GM21526 (cell line): Measurements from ENCODE around the gene GOLM1.
"Not testable (repeated sequence)": the region's sequence is repeated elsewhere in the genome, so short reads cannot be mapped to it uniquely, and the experiment has no call there.

Experiments used
- ATAC-seq: cut with Tn5 transposase; IDR thresholded peaks from one replicate; pipeline ENCODE4 v1.9.1; 2021; ENCODE audit warnings: moderate library complexity; ENCODE audit not compliant: unreplicated experiment, low FRiP score

The GOLM1 gene, protein sequence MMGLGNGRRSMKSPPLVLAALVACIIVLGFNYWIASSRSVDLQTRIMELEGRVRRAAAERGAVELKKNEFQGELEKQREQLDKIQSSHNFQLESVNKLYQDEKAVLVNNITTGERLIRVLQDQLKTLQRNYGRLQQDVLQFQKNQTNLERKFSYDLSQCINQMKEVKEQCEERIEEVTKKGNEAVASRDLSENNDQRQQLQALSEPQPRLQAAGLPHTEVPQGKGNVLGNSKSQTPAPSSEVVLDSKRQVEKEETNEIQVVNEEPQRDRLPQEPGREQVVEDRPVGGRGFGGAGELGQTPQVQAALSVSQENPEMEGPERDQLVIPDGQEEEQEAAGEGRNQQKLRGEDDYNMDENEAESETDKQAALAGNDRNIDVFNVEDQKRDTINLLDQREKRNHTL

DNA sequence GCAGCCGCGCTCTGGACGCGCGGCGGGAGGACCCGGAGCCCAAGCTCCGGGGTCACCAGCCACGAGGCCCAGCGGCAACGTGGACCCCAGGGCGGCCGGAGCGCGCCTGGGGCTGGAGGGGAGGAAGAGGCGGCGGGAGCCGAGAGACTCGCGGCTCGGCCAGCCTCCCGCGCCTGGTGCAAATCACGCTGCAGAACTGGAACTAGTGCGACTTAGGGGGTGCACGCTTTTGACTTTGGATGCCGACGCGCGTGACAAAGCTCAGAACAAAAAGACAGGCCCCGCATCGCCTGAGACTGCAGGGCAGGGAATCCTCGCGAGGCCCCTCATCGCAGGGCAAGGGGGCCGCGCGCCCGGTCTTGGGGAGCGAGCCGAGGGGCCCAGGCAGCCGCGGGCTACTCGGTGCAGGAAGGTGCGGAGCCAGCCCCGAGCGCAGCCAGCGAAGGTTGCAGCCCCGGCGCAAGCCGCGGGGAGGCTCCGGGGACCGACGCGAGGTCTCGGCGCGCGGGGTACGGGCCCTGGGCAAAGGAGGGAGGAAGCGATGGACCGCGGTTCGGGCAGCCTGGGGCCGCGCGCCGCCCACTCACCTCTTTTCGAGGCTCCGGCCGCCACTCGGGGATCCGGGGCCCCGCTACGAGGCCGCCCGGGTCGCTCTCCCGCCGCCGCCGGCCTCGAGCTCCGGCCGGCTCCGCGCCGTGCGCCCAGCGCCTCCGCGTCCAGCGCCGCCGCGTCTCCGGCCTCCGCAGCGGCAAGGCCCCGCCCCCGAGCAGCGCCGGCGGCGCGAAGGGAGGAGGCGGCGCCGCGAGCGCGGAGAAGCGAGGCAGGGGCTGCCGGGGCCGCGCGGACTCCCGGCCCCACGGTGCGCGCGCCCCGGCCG, at the start of gene GOLM1:
Gene GOLM1 (minus strand): TSS at position 735 of the 877 bp plus-strand sequence. CDS start 20,238 bp downstream, outside the sequence.
- ATAC-seq = peak; percentile 77

DNA sequence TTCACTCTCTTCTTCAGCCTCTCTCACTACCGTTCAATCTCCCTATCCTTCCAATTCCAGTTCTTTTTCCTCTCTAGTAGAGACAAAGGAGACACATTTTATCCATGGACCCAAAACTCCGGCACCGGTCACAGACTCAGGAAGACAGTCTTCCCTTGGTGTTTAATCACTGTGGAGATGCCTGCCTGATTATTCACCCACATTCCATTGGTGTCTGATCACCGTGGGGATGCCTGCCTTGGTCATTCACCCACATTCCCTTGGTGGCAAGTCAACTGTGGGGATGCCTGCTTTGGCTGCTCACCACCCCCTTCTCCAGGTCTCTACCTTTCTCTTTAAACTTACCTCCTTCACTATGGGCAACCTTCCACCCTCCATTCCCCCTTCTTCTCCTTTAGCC, 47.3 kb upstream of the GOLM1 start:
- not testable (repeated sequence) for ATAC-seq

DNA sequence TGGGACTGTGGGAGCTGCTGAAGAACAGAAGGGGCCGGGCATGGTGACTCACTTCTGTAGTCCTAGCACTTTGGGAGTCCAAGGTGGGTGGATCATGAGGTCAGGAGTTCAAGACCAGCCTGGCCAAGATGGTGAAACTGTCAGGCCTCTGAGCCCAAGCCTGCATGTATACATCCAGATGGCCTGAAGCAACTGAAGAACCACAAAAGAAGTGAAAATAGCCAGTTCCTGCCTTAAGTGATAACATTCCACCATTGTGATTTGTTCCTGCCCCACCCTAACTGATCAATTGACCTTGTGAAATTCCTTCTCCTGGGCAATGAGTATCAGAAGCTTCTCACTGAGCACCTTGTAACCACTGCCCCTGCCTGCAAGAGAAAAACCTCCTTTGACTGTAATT, 46.6 kb upstream of the GOLM1 start:
- not testable (repeated sequence) for ATAC-seq

- ATAC-seq = no peak
These were observed 43.6 kb upstream of the GOLM1 start for GRCh38 chr9:86142973-86143372.

DNA sequence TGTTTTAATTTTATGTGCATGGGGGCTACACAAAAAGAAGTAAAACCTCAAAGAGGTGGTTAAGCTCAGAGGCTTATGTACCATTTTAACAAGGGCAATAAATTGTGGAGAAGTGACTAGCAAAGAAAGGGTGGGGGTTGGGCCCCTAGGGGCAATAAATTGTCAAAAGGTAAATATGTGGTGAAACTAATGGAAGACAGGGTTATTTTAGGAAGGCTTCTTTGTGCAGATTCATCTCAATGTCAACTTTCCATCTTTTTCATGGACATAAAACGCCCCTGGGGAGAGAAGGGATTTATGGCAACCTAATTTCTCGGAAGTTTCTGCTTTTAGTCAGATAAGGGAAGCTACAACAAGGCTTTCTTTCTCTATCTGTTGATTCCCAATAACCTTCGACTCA, 42.5 kb upstream of the GOLM1 start:
- no peak for ATAC-seq

DNA sequence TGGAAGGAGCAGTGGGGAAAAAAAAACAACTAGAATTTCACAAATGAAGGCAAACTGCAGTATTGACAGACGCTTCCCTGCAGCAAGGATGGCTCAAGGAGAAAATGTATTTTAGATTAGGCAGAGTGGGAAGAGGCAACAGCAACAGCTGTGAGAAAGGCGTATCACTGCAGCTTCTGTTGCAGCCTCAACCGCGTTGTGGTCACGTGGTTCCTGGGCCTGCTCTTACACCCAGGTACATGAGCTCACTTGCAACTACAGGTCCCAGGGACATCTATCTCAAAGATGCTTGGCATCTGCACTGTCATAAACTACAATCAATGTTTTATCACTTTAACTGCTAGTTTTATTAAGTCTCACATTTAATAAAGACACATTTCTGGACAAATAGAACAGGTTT, 36.0 kb upstream of the GOLM1 start:
- no peak for ATAC-seq

- no peak for ATAC-seq
These were observed 35.0 kb upstream of the GOLM1 start for GRCh38 chr9:86134361-86134760.

GRCh38 chr9:86128235-86128822, 29.0 kb upstream of the GOLM1 start:
- no peak for ATAC-seq

DNA sequence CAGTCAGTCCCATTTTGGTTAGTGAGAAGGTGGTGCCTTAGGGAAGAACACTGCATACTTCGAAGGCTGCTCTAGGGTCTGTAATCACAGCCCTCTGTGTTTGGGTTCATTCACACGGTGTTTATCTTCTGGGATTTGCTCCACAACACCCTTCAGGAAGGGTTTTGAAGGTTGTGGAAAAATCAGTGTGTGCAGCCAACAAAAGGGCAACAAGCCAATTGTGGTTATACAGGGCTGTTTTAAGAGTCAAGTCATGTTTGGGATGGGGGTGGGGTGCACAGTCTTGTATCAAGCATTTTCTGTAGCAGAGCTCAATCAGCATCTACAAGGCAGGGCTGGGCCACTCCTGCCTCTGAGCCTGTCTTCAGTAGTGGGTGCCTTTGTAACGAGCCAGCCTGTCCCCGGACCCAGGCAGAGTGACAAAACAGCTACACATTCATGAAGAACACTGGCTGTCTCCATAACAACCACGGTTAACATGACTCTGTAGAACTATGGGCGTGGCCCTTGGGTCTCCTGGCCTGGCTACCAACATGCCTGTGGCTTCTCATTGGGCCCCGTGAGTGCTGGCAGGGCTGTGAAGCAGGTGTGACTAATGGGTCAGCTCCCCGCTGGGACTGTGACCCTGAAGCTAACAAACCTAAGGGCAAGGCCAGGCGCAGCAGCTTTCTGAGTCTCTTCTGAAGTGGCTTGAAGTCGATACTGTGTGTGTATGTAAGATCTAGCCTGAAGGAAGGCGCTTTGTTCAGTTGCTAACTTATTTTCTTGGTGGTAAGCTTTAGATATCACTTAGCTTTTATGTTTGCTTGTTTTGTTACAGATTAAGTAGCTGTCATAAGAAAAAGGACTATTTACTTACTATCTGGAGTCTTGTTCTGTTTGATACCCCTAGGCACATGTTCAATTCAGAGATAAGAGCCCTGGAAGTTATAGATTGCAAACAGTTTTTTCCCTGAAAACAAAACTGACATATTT, 27.9 kb upstream of the GOLM1 start:
- no peak for ATAC-seq

GRCh38 chr9:86122311-86122710, 23.0 kb upstream of the GOLM1 start:
- no peak for ATAC-seq

DNA sequence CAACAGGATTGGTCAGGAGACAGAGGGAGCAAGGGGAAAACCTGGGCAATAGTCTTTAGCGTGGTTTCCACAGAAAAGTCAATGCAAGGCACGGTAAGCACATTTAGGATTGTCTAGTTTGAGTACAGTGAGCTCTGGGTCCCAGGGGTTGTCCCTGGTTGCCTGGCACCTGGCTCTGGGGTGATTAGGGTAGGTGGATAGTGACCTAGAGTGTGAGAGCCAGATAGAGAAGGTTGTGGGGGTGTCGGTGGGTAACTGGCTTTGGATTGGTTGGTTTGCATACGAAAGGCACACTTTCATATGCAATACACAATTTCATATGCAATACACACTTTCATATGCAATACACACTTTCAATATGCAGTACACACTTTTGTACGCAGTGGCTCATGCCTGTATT, 20.1 kb upstream of the GOLM1 start:
- no peak for ATAC-seq

DNA sequence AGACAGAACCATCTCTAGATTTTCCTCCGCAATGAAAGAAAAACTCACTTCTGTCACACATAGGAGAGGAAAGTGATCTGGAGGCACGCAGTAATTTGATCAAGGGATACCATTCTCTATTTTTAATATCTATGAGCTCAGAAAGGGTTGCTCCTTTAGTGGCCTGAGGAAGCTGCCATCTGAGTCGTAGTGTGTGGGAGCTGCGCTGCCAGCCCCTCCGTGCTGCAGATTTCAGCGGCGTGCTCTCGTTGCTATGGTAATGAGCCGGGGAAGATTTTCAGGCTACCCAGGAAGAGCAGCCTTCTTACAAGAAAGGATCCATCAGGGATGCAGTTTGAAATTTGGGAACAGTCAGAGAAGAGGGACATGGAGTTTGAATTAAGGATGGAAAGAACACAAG, 17.1 kb upstream of the GOLM1 start:
- ATAC-seq = no peak

DNA sequence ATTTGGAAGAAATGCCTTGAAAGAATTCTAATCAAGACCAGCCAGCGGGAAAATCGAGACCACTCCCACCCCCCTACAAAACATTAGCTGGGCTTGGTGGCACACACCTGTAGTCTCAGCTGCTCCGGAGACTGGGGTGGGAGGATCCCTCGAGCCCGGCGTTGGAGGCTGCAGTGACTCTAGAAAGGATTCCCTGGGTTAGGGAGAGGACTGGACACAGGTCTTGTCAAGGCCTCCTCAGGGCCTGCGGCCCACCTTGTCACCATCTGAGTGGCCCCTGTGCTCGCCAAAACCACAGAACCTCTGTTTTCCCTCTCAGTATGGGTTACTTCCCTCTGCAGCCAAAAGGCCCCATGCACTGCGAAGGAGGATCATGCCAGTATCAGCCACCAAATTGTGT, 16.5 kb upstream of the GOLM1 start:
- no peak for ATAC-seq

DNA sequence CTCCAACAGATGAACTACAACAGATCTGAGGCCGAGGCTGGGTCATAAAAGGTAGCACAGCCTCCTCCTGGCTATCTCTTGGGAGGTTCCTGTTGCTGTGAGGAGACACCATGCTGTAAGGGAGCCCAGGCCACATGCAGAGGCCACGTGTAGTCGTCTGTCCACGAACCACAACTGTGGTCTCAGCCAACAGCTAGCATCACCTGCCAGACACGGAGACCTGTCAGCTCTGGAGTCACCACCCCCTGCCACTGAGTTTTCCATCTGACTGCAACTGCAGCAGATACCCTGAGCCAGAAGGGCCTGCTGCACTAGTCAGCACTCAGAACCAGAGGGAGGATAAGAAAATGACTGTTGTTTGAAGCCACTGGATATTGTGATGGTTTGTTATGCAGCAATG, 12.7 kb upstream of the GOLM1 start:
- no peak for ATAC-seq

DNA sequence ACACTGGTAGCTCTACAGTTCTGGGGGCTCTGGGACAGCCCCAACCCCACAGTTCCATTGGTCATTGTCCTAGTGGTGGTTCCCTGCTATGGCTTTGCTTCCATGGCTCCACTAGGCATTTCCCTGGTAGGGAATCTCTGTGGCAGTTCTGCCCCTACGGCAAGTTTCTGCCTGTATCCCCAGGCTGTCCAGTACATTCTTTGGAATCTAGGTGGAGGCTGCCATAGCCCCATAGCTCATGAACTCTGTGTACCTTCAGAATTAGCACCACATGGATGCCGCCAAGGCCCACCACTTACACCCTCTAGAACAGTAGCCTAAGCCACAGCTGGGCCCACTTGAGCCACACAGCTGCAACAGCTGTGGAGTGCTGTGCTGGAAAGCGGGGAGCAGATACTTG, 3.3 kb upstream of the GOLM1 start:
- ATAC-seq = no peak

- no peak for ATAC-seq
These were observed 475 bp upstream of the GOLM1 start for GRCh38 chr9:86099701-86100364.

GRCh38 chr9:86097510-86098224, 1.7 kb downstream of the GOLM1 start:
- ATAC-seq = no peak

- ATAC-seq = no peak
These were observed 3.0 kb downstream of the GOLM1 start for GRCh38 chr9:86096386-86096785.
